Neuron (in vitro differentiated cells): ENCODE data around the gene KLHDC8A.
"Not testable (repeated sequence)": the region's sequence is repeated elsewhere in the genome, so short reads cannot be mapped to it uniquely, and the experiment has no call there.

Experiments used
- H2AFZ ChIP-seq: one replicate; pipeline ENCODE4 v1.6.1; 2013; ENCODE audit warnings: low read depth, mild to moderate bottlenecking, inconsistent platforms, low read length, moderate library complexity
- H3K27me3 ChIP-seq: one replicate; pipeline ENCODE4 v1.6.1; 2013; ENCODE audit warnings: low read length; ENCODE audit not compliant: insufficient read depth
- H3K36me3 ChIP-seq: one replicate; pipeline ENCODE4 v1.6.1; 2013; ENCODE audit warnings: low read length; ENCODE audit not compliant: insufficient read depth
- H3K4me1 ChIP-seq: one replicate; pipeline ENCODE4 v1.6.1; 2013; ENCODE audit warnings: low read length; ENCODE audit not compliant: insufficient read depth
- H3K4me3 ChIP-seq: 2 replicates; pipeline ENCODE4 v1.5.1; 2013; ENCODE audit warnings: mild to moderate bottlenecking, low read length, moderate library complexity
- H3K9me3 ChIP-seq: one replicate; pipeline ENCODE4 v1.6.1; 2013; ENCODE audit warnings: low read length

The KLHDC8A gene, protein sequence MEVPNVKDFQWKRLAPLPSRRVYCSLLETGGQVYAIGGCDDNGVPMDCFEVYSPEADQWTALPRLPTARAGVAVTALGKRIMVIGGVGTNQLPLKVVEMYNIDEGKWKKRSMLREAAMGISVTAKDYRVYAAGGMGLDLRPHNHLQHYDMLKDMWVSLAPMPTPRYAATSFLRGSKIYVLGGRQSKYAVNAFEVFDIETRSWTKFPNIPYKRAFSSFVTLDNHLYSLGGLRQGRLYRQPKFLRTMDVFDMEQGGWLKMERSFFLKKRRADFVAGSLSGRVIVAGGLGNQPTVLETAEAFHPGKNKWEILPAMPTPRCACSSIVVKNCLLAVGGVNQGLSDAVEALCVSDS

DNA sequence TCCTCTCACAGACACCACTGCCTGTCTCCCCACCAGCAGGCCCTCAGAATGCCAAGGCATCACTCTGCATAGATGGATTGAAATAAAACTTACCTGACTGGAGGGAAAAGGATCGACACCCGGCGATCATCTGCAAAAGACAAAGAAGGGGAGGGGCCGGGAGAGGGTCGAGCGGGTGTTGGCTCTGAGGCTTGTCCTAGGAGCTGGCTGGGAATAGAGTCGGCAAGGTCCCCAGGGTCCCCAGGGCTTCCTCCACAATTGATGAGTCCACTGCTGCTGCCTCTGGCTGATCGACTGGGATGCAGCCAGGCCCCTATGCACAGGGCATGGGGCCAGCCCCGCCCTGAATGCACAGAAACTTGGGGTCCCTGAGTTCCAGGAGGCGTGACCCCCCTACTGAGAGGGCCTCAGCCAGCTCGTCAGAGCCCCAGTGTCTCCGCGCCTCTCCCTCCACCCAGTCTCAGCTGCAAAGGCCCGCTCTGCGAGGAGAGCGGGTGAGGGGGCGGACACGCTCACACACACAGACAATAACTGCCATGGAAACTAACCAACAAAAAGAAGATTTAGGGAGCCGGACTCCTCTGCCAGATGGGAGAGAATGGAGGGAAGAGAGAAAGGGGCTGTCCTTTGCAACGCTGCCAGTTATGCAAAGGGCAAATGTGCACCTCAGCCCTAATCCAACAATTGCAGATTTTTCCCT lies at the start of gene KLHDC8A:
TSS of gene KLHDC8A (minus strand) at position 483 of the 700 bp plus-strand sequence. CDS start 13,318 bp downstream, outside the sequence.
- Histone ChIP-seq H3K4me1 (peaks cover 56% of the 10 kb centered on the region), H3K36me3 (no peaks in the 10 kb centered on the region), H3K9me3 (no peaks in the 10 kb centered on the region)

DNA sequence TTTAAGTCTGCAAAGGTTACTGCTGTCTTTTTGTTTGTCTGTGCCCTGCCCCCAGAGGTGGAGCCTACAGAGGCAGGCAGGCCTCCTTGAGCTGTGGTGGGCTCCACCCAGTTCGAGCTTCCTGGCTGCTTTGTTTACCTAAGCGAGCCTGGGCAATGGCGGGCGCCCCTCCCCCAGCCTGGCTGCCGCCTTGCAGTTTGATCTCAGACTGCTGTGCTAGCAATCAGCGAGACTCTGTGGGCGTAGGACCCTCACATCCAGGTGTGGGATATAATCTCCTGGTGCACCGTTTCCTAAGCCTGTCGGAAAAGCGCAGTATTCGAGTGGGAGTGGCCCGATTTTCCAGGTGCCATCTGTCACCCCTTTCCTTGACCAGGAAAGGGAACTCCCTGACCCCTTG lies 49.5 kb upstream of the KLHDC8A start:
- H3K4me3 ChIP-seq, H3K4me1 ChIP-seq, H2AFZ ChIP-seq, H3K9me3 ChIP-seq, H3K36me3 ChIP-seq, H3K27me3 ChIP-seq: not testable (repeated sequence)

More for the DNA sequence above, at the start of gene KLHDC8A:
- Histone ChIP-seq H2AFZ (peak within 1 kb of the TSS; percentile 41), H3K27me3 (no peaks in the 10 kb centered on the region), H3K4me3 (peak within 1 kb of the TSS; percentile 42)

DNA sequence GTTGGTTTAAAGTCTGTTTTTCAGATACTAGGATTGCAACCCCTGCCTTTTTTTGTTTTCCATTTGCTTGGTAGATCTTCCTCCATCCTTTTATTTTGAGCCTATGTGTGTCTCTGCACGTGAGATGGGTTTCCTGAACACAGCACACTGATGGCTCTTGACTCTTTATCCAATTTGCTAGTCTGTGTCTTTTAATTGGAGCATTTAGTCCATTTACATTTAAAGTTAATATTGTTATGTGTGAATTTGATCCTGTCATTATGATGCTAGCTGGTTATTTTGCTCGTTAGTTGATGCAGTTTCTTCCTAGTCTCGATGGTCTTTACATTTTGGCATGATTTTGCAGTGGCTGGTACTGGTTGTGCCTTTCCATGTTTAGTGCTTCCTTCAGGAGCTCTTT lies 47.8 kb upstream of the KLHDC8A start:
- not testable (repeated sequence) for H3K27me3 ChIP-seq, H3K36me3 ChIP-seq, H3K4me1 ChIP-seq, H3K4me3 ChIP-seq, H3K9me3 ChIP-seq, H2AFZ ChIP-seq

DNA sequence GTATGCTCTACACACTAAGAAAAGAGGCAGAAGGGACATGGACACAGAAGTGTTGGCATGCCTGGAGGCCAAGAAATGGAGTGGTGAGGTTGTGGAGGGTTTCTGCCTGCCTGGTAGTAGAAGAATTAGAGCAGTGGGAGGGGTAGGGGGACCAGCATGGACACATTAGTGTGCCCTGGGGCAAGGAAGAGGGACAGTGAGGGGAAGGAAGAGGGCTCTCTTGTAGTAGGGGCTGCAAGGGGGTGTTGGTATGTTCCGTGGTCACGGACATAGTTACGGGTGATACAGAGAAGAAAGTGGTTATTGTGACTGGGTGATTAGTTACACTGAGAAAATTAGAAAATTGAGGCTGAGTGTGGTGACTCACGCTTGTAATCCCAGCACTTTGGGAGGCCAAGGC lies 41.9 kb upstream of the KLHDC8A start:
- H3K4me3 ChIP-seq: no peak overlapping the region
- H3K36me3 ChIP-seq: no peaks in the 10 kb centered on the region
- H3K4me1 ChIP-seq: no peaks in the 10 kb centered on the region
- no peak overlapping the region for H2AFZ ChIP-seq
- H3K27me3 ChIP-seq: no peaks in the 10 kb centered on the region
- no peaks in the 10 kb centered on the region for H3K9me3 ChIP-seq

DNA sequence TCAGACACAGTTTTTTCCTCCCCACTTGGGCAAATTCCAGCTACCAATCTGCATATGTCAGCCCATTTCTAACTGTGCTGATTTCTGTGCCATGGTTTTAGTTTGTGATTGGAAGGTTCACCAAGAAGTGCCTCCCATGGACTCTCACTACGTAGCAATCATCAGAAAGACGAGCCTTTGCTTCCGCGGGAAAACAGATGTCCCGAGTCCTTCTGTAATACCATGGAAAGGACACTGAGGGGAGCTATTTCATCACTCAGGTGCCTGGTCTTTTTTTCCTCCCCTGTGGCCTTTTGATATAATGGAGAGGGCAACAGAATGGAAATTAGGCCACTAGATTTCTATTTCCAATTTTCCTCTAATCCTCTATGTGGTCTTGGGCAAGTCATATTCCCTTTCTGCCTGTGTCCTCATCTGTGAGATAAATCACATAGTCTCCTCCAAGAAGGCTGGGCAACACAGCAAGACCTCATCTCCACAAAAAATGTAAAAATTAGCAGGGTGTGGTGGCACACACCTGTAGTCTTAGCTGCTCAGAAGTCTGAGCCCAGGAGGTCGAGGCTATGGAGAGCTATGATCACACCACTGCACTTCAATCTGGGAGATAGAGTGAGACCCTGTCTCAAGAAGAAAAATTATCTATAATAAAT lies 40.4 kb upstream of the KLHDC8A start:
- no peaks in the 10 kb centered on the region for H3K4me1 ChIP-seq
- H3K36me3 ChIP-seq: no peaks in the 10 kb centered on the region
- no peak overlapping the region for H3K4me3 ChIP-seq
- no peak overlapping the region for H2AFZ ChIP-seq
- no peaks in the 10 kb centered on the region for H3K9me3 ChIP-seq
- no peaks in the 10 kb centered on the region for H3K27me3 ChIP-seq

DNA sequence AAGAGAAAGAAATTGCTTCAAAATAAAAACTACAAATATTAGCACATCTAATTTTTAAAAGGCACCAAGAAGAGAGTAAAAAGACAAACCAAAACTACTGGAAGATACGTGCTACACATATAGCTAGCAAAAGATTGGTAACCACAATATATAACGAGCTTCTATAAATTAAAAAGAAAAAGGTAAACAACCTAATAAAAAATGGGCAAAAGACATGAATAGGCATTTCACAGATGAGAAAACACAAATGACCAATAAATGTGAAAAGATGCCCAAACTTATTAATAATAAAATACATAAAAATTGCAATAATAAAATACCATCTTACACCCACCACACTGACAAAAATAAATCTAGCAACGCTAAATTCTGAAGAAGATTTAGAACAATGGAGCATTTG lies 38.9 kb upstream of the KLHDC8A start:
- H3K27me3 ChIP-seq: peaks cover 2% of the 10 kb centered on the region
- no peak overlapping the region for H3K4me3 ChIP-seq
- H3K4me1 ChIP-seq: no peaks in the 10 kb centered on the region
- no peaks in the 10 kb centered on the region for H3K36me3 ChIP-seq
- no peaks in the 10 kb centered on the region for H3K9me3 ChIP-seq
- no peak overlapping the region for H2AFZ ChIP-seq

DNA sequence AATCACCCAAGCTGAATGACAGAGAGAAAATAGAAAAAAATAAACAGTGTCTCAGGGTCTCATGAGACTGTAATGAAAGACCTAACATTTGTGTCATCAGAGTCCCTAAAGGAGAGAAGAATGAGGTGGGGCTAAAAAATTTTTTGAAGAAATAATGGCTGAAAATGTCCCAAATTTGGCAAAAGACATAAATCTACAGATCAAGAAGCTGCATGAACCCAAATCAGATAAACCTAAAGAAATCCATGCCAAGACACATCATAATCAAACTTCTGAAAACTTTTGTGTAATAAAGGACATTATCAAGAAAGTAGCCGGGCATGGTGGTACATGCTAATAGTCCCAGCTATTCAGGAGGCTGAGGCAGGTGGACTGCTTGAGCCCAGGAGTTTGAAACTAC lies 35.9 kb upstream of the KLHDC8A start:
- Histone ChIP-seq H3K4me3 (no peak overlapping the region), H3K27me3 (peaks cover 3% of the 10 kb centered on the region), H3K36me3 (no peaks in the 10 kb centered on the region), H3K9me3 (no peaks in the 10 kb centered on the region), H2AFZ (no peak overlapping the region), H3K4me1 (no peaks in the 10 kb centered on the region)

DNA sequence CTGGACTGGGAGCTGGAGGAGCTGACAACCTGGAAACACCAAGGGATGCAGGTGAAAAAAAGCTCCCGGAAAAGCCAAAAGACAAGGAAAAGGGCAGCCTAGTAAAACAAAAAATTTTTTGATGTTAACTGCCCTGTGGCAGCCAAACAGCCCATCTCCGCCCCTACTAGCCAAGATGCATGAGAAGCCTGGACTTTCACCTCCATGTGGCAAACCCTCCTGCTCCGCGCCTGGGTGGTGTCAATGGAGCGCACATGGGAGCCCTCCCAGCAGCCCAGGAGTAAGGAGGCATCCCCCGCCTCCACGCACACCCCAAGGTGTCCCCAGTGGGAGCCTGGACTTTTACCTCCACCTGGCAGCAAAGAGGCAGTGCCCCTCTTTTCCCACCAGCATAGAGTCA lies 34.7 kb upstream of the KLHDC8A start:
- Histone ChIP-seq H3K36me3 (no peaks in the 10 kb centered on the region), H3K9me3 (no peaks in the 10 kb centered on the region), H3K27me3 (peaks cover 7% of the 10 kb centered on the region), H2AFZ (no peak overlapping the region), H3K4me1 (no peaks in the 10 kb centered on the region), H3K4me3 (no peak overlapping the region)

DNA sequence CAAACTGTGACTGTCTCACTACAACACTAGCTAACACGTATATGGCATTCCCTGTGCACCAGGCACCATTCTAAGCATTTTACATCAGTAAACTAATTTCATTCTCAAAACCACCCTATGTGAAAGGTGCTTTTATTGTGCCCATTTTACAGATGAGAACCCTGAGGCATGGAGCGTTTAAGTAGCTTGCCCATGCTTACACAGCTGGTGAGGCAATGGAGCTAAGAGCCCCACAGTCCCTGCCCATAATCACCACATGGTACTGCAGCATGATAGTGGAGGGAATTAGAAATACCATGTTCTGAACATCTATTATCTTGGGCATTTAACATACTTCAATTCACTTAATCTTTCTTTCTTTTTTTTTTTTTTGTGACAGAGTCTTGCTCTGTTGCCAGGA lies 31.1 kb upstream of the KLHDC8A start:
- H3K27me3 ChIP-seq: peaks cover 13% of the 10 kb centered on the region
- no peaks in the 10 kb centered on the region for H3K9me3 ChIP-seq
- no peak overlapping the region for H2AFZ ChIP-seq
- no peaks in the 10 kb centered on the region for H3K4me1 ChIP-seq
- no peak overlapping the region for H3K4me3 ChIP-seq
- H3K36me3 ChIP-seq: no peaks in the 10 kb centered on the region

DNA sequence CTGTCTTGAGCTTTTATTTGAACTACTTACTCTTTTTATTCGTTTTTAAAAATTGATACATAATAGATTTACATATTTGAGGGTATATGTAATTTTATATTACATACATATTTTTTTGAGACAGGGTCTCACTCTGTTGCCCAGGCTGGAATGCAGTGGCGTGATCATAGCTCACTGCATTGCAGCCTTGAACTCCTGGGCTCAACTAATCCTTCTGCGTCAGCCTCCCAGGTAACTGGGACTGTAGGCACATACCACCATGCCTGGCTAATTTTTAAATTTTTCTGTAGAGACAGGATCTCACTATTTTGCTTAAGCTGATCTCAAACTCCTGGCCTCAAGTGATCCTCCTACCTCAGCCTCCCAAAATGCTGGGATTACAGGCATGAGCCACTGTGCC lies 26.3 kb upstream of the KLHDC8A start:
- not testable (repeated sequence) for H3K27me3 ChIP-seq, H3K4me3 ChIP-seq, H3K9me3 ChIP-seq, H2AFZ ChIP-seq, H3K4me1 ChIP-seq, H3K36me3 ChIP-seq

DNA sequence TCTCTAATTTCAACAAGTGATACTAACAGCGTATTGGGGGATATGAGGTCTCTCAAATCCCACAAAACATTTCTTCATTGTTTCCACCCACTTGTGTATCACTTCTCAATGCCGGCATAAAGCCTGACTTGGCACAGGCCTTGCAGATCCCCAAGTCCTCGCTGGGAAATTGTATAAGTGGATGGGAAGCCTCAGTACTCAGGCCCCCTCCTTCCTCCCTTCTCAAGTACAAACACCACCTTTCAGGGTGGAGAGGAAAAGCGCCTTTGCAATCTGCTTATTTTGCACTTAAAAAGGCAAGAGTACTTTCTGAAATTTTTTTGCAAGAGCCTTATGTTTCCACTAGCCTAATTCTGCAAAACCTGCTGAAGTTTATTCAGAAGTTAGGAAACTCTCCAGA lies 25.8 kb upstream of the KLHDC8A start:
- H3K36me3 ChIP-seq: no peaks in the 10 kb centered on the region
- no peaks in the 10 kb centered on the region for H3K9me3 ChIP-seq
- peaks cover 9% of the 10 kb centered on the region for H3K27me3 ChIP-seq
- H2AFZ ChIP-seq: no peak overlapping the region
- H3K4me3 ChIP-seq: no peak overlapping the region
- no peaks in the 10 kb centered on the region for H3K4me1 ChIP-seq

DNA sequence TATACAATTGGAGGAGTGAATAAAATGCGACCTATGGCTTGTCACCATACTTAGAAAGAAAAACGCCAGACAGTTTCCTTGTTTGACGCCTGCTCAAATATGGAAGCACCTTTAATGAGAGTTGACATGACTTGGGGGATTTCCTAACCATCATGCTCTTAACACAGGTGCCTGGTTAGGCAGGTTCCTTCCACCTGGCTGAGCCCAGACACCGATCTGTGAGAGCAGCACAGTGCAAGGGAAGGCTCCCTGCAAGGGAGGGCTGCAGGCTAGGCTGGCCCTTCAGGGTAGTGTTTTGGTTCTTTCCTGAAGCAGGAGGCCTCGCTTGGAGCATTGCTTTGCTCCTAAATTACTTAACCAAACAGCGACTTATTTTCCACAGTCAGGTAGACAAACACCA lies 24.6 kb upstream of the KLHDC8A start:
- Histone ChIP-seq H3K4me3 (no peak overlapping the region), H3K4me1 (no peaks in the 10 kb centered on the region), H3K9me3 (no peaks in the 10 kb centered on the region), H3K36me3 (no peaks in the 10 kb centered on the region), H2AFZ (no peak overlapping the region), H3K27me3 (peaks cover 6% of the 10 kb centered on the region)

DNA sequence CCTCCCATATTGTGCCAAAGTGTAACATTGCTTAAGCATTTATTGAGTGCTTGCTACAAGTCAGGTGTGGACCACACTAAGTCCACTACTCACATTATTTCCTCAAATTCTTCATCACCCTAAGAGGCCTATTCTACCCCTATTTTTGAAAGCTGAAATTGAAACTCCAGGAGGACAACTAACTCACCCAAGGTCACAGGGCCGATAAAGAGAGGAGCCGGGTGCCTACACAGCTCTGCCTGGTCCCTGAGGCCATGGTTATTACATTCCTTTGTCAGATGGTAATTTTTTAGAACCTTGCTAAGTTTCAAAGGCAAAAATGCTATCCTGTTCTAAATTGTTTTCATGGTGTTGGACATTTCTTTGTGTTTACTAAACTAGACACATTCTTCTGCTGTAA lies 24.2 kb upstream of the KLHDC8A start:
- peaks cover 2% of the 10 kb centered on the region for H3K4me1 ChIP-seq
- H3K36me3 ChIP-seq: no peaks in the 10 kb centered on the region
- H3K27me3 ChIP-seq: peaks cover 6% of the 10 kb centered on the region
- H3K9me3 ChIP-seq: no peaks in the 10 kb centered on the region
- no peak overlapping the region for H3K4me3 ChIP-seq
- no peak overlapping the region for H2AFZ ChIP-seq
